MG63 (cell line): ENCODE measurements around the gene HS3ST1. TPM values are rescaled to one million over a fixed set of nuclear protein-coding genes. Genes with fewer than 3 reads are reported as not detected.

Source experiments
- DNase-seq: peaks from one replicate; pipeline ENCODE4 v3.0.0-alpha.2; 2020
- H3K27me3 ChIP-seq: fragments of 250-450 bp; sonication (Bioruptor Pico); 2 replicates; pipeline ENCODE4 v1.5.1; 2020; ENCODE audit warnings: mild to moderate bottlenecking, moderate library complexity
- H3K36me3 ChIP-seq: fragments of 250-450 bp; sonication (Bioruptor Pico); 2 replicates; pipeline ENCODE4 v1.5.1; 2020; ENCODE audit warnings: mild to moderate bottlenecking, moderate library complexity
- H3K4me3 ChIP-seq: fragments of 250-450 bp; sonication (Bioruptor Pico); 2 replicates; pipeline ENCODE4 v1.5.1; 2020; ENCODE audit warnings: mild to moderate bottlenecking, moderate library complexity
- H3K9me3 ChIP-seq: fragments of 250-450 bp; sonication (Bioruptor Pico); 2 replicates; pipeline ENCODE4 v1.5.1; 2020; ENCODE audit warnings: mild to moderate bottlenecking, moderate library complexity
- total RNA-seq: library from RNA; depleted of rRNA; stranded (reverse); fragments of >200 nt; shearing (Covaris generic); gene quantifications from 2 replicates; pipeline ENCODE4 v1.2.3, GENCODE V29; 2014; ENCODE audit warnings: low replicate concordance; rRNA removed

Gene HS3ST1
- 0.17 and 0.23 TPM in 2 replicates for total RNA-seq

DNA sequence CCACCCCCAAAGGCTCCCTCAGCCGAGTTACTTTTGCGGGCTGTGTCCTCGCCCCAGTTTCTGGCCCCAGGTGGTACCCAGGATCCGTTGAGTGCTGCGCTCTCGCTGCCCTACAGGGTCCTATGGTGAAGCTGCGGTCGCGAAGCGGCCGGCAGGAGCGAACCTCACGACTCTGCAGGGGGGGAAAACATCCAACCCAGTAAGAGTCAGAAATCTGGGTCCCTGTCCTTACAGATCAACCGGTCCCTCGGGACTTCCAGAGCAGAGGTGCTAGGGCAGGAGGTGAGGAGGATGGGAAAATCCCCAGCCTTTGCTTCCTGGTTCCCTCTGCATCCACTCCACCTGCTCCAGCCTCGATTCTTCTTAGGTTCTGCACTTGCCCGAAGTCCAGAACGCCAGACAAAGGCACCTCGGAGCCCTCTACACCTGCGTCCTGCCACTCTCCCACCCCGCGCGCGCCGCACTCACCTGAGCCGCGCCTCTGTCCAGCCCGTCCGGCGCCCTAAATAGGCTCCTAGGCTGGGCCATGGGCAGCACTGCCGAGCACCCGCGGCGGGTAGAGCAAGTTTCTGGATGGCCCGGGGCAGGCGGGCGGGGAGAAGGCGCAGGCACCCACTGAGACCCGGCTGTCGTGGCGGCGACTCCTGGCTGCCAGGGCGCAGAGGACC, at the start of gene HS3ST1:
TSS of gene HS3ST1 (minus strand) at position 664 of the 668 bp plus-strand sequence. CDS start 28,889 bp downstream, outside the sequence.
- DNase-seq = no peak
- no peaks in the 10 kb centered on the region for H3K9me3 ChIP-seq
- H3K27me3 ChIP-seq = no peaks in the 10 kb centered on the region
- no peaks in the 10 kb centered on the region for H3K36me3 ChIP-seq
- H3K4me3 ChIP-seq = peak within 1 kb of the TSS; percentile 58

DNA sequence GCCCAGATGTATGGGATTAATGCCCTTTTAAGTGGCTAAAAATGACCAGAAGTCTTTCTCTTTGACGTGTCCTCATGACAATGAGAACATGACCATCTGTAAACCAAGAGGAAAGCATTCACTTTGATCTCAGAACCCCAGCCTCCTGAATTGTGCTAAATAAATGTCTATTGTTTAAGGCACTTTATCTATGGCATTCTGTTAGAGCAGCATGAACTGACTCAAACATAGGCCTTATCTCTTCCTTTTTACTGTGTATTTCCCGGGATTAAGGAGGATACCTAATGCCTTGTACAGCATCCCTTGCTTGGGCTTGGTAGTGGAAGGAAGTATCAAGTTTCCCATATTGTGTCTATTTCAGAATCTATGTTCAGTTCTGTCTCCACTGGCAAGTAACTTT, 47.2 kb upstream of the HS3ST1 start:
- DNase-seq = no peak
- Histone ChIP-seq H3K4me3 (no peak overlapping the region), H3K9me3 (no peaks in the 10 kb centered on the region), H3K36me3 (no peaks in the 10 kb centered on the region), H3K27me3 (no peaks in the 10 kb centered on the region)

DNA sequence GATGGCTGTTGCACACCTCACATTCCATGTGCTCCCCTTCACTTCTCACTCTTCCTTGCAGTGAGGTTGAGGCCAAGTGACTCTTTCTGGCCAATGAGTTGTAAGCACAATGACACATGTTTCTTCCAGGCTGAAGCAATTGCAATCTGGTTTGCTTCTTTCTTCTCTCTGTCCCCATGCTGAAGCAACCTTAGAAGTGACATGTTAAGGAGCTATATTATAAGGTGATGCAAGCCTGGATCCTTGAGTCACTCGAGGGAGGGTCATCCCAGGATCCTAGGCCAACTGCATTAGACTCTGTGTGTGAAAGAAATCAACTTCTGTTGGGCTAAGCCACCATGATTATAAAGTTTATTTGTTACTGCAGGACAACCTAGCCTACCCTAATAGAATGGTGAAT, 45.5 kb upstream of the HS3ST1 start:
- H3K9me3 ChIP-seq = no peaks in the 10 kb centered on the region
- no peak overlapping the region for H3K4me3 ChIP-seq
- no peaks in the 10 kb centered on the region for H3K27me3 ChIP-seq
- H3K36me3 ChIP-seq = no peaks in the 10 kb centered on the region
- DNase-seq = no peak

DNA sequence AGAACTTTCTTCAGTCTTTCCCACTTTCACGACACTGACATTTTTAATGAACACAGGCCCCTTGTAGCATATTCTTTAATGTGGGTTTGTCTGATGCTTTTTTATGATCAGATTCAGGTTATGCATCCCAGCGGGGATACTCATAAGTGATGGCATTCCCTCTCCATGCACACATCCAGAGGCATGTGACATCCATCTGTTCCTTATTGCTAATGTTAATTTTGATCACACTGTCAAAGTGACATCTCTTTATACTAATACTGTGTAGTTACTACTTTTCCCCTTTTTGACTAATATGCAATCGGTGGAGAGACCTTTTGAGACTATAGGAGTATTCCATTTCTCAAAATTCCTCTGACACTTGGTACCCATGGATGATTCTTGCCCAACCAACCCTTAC, 43.8 kb upstream of the HS3ST1 start:
- Histone ChIP-seq H3K27me3 (no peaks in the 10 kb centered on the region), H3K4me3 (no peak overlapping the region), H3K9me3 (no peaks in the 10 kb centered on the region), H3K36me3 (no peaks in the 10 kb centered on the region)
- DNase-seq = no peak

DNA sequence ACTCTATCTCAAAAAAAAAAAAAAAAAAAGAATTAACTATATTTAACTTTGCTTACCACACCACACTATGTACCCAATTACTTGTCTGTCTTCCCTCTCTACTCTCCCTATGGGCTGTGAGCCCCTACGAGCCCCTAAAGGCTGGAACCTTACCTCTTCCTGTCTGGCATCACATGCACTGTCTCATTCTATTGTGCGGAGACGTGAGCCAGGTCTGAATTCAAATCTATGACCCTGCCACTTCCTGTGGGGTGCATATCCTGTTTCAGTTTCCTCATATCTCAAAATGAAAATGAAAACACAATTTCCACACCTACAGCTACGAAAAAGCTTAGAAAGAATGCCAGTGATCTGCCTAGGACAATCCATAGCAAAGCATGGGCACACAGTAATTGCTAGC, 42.9 kb upstream of the HS3ST1 start:
- Histone ChIP-seq H3K27me3 (no peaks in the 10 kb centered on the region), H3K36me3 (no peaks in the 10 kb centered on the region), H3K4me3 (no peak overlapping the region), H3K9me3 (no peaks in the 10 kb centered on the region)
- no peak for DNase-seq

DNA sequence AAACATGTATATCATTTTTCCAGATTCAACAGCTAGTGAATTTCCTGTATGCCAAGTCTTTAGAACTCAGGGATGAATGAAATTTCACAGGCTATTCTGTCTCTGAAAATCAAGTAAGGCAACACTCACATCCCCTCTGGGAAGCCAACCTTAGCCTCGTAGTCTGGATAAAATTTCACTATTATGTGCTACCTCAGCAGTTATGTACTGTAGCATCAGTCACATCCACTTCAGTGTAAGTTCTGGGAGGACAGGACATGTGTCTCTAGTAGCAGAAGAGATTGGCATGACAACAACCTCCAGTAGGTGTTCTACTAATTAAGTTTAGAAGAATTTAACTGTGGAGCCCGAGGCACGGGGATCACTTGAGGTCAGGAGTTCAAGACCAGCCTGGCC, 42.4 kb upstream of the HS3ST1 start:
- no peak overlapping the region for H3K4me3 ChIP-seq
- no peaks in the 10 kb centered on the region for H3K36me3 ChIP-seq
- no peaks in the 10 kb centered on the region for H3K9me3 ChIP-seq
- DNase-seq = no peak
- H3K27me3 ChIP-seq = no peaks in the 10 kb centered on the region

DNA sequence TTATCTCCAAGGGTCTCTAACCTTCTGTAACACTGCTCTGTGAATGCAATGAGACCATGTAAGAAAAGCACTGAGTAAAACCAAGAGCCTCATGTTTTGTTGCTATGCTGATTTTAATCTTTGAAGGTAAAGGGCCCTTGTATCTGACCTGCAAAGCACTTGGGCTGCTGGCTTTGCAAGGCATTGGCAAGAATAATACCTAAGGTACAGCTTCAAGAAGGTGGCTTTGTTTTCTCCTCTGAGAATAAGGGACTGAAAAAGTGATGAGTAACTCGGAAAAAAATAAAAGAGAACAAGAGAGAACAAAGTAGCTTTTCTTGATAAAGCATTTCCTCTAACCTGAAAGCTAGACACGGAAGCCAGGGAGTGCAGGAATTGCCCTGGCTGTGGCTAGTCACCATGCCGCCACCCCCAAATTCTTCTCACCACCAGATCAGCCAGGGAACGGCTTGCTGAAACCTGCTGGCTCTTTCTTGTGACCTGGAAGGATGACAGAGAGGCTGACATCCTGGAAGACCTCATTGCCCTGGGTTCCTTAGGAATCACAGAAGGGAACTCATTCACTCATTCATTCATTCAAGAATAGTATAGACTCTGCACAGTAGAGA, 41.8 kb upstream of the HS3ST1 start:
- Histone ChIP-seq H3K27me3 (no peaks in the 10 kb centered on the region), H3K36me3 (no peaks in the 10 kb centered on the region), H3K4me3 (no peak overlapping the region), H3K9me3 (no peaks in the 10 kb centered on the region)
- no peak for DNase-seq

DNA sequence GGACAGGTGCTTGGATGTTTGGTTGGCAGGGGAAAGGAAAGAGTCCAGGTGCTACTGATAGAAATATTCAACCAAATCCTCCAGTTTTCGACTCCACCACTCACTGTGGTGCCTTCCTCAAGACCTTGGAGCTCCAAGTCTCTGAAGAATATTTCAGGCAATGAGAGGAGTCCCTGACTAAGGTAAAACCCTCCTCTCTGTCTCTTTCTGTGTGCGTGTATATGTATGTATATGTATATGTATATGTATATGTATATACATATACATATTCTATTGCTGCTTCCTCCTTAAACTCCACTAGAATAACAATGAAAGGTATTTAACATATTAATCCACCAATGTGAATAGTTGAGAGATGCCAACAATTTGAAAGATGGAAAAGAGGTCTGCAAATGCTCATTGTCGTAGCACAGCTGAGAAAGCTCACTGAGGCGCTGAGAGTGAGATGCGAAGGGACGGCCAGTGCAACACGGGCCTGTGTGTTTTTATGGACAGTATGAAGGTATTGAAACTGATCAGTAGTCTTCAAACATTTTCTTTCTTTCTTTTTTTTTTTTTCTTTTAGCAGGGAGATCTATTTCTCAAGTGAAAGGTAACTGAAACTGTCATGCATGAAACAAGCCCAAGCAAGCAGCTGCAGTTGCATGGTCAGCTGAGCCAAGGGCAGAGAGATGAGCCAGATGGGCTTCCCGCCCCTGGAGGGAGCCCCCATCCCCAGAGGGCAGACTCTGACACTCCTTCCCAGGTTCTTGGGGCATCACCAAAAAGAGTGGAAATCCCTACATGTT, 41.1 kb upstream of the HS3ST1 start:
- no peak overlapping the region for H3K4me3 ChIP-seq
- DNase-seq = no peak
- H3K9me3 ChIP-seq = no peaks in the 10 kb centered on the region
- H3K36me3 ChIP-seq = no peaks in the 10 kb centered on the region
- H3K27me3 ChIP-seq = no peaks in the 10 kb centered on the region

DNA sequence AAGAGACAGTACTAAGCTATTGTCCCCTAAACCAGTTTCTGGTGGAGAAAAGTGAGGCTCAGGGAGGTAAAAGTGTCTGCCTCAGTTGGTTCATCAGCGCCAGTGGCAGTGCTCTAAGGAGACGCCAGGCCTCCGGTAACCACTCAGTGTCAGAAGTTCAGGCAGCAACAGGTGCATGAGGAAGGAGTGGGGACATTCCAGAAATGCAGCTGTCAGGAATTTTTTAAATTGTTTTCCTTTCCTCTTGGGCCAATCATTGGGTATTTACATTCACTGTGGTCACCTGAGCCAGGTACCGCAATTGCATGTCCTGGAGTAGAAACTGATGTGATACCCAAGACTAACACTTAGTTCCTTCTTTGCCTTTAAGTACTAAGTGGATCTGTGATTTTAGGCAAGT, 40.2 kb upstream of the HS3ST1 start:
- no peaks in the 10 kb centered on the region for H3K9me3 ChIP-seq
- H3K36me3 ChIP-seq = no peaks in the 10 kb centered on the region
- H3K4me3 ChIP-seq = no peak overlapping the region
- DNase-seq = no peak
- H3K27me3 ChIP-seq = no peaks in the 10 kb centered on the region

DNA sequence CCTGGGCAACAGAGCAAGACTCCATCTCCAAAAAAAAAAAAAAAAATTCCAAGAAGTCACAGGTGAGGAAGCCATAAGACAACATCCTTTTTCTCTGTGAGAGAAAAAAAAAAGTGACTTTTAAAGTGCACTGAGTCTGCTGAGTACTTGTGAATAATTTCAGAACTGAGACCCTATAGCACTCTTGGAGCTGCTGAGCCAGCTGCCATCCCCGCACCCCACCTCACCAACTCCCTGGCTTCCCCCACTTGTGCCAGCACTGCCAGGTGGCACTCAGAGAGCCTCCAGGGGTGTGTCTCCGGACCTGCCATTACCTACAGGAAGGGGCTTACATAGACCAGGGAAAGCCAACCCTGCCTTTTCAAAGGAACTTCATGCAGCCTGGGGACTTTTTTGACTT, 39.2 kb upstream of the HS3ST1 start:
- H3K9me3 ChIP-seq = no peaks in the 10 kb centered on the region
- H3K4me3 ChIP-seq = no peak overlapping the region
- DNase-seq = no peak
- no peaks in the 10 kb centered on the region for H3K36me3 ChIP-seq
- H3K27me3 ChIP-seq = no peaks in the 10 kb centered on the region

DNA sequence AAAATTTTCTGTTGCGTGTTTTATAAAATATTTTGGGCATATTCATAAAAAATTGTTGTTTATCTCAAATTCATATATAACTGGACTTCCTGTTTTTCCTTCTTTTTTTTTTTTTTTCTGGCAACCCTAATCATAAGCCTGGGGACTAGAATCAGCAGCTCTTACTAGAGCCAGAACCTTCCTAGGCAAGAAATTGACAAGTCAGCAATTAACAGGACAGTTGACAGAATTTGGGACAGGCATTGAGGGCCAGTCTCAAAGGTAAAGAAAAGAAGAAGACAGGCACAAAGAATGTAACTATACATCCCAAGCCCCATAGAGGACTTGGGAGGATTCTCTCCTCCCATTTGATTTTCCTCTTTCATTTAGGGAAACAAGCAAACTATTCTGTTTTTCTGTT, 35.0 kb upstream of the HS3ST1 start:
- no peak for DNase-seq
- Histone ChIP-seq H3K4me3 (no peak overlapping the region), H3K9me3 (no peaks in the 10 kb centered on the region), H3K27me3 (no peaks in the 10 kb centered on the region), H3K36me3 (no peaks in the 10 kb centered on the region)

DNA sequence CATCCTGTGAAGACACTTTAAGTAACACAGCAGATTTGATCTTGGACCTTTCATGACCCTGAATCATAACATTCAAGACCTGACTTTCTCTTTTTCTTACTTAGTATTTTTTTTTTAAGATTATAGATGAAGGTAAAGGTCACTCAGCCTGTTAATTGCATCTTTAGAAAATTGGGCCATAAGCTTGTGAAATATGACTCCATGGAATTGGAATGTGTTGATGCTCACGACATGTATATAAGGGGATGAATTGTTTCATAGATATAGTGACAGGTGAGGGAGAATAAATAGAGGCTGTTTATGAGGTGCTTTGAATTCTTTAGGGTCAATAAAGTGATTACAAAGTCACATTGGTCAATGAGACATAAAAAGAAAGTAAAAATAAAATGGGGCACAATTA, 27.7 kb upstream of the HS3ST1 start:
- Histone ChIP-seq H3K36me3 (no peaks in the 10 kb centered on the region), H3K4me3 (no peak overlapping the region), H3K9me3 (no peaks in the 10 kb centered on the region), H3K27me3 (no peaks in the 10 kb centered on the region)
- no peak for DNase-seq

DNA sequence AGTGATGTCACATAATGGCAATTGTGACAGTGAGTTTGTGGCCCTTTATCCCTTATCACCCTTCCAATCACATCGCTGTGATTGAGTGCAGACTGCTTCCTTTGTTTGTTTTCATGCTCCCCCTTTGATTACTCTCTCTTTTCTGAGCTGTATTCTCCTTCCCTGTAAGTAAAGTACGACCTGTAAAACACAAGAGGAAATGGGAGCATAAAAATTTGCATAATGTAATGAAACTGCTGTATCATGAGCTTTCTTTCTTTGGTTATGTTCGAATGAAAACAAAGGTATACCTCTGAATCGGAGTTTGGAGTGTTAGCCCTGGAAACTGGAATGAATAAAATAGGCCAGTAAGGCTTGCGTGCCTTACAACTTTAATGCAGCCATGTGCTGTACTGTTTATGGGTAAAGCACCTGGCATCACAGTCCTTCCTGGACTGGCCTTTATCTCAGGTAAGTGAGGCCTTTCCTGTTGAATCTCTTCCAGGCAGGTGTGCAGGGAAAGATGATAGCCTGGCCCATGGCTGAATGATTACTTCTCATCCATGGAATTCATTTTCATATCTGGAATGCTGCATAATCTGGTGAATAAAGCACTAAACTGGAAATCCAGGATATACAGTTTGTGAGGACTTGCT, 26.6 kb upstream of the HS3ST1 start:
- Histone ChIP-seq H3K27me3 (no peaks in the 10 kb centered on the region), H3K4me3 (no peak overlapping the region), H3K9me3 (no peaks in the 10 kb centered on the region), H3K36me3 (no peaks in the 10 kb centered on the region)
- no peak for DNase-seq

DNA sequence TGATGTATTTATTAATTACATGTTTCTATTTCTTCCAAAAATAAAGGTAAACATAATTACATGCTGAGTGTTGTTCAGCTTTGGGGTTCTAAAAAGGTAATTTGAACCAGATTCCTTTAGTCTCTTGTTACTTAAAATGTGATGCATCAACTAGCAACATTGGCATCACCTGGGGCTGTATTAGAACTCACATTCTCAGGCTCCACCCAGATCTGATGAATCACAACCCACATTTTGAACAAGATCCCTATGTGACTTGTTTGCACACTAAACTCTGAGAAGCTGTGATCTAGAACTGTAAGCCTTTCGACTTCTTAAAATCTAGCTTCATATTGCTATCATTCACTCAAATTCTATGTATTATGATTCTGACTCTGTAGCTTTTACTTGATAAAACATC, 23.0 kb upstream of the HS3ST1 start:
- no peaks in the 10 kb centered on the region for H3K27me3 ChIP-seq
- H3K4me3 ChIP-seq = no peak overlapping the region
- no peak for DNase-seq
- H3K36me3 ChIP-seq = no peaks in the 10 kb centered on the region
- no peaks in the 10 kb centered on the region for H3K9me3 ChIP-seq

DNA sequence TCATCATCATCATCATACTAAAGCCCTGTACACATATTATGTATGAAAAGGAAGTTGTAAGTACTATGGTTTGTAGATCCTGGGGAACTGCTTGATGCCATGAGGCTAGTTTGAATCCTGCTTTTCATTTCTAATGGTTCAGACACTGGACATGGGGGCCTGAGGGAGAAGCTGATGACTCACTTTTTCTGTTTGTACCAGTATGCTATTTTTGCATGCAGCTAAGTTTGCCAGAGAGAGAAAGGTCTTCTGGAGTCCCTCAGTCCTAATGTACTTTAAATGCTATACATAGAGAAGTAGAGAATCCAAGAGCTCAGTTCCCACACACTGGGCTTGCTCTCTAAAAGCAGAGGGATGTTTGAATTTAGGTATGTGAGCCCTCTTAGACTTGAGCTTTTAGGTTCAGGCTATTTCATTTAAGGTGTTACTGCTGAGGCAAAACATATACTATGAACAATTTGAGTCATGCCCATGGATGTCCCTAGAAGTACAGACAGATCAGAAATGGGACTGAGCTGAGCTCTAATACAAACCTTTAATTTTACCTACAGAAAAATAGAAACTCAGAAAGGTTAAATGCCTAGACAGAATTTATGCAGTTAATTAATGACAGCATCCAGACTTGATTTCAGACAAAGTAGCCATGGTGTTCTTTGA, 17.6 kb upstream of the HS3ST1 start:
- no peaks in the 10 kb centered on the region for H3K36me3 ChIP-seq
- no peak for DNase-seq
- no peaks in the 10 kb centered on the region for H3K9me3 ChIP-seq

DNA sequence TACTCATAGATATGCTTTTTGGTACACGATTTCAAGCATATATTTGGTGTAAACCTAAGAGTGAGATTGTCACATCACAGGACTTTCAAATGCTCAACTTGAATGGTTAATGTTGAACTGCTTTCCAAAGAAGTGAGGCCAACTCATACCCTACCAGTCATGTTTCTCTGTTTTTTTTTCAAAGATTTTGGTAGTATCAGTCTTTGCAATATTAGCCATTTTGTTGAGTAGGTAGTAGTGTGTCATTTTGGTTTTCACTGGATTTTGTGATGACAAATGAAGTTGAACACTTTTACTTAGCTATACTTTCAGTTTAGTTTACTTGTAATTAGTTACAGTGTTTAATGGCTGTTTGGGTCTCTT, 12.5 kb upstream of the HS3ST1 start:
- no peaks in the 10 kb centered on the region for H3K9me3 ChIP-seq
- no peaks in the 10 kb centered on the region for H3K27me3 ChIP-seq
- no peaks in the 10 kb centered on the region for H3K36me3 ChIP-seq
- H3K4me3 ChIP-seq = no peak overlapping the region
- no peak for DNase-seq

More for the DNA sequence above, 17.6 kb upstream of the HS3ST1 start:
- Histone ChIP-seq H3K27me3 (no peaks in the 10 kb centered on the region), H3K4me3 (no peak overlapping the region)
